ENCODE data around the gene RBM47.
"Not testable (repeated sequence)": the region's sequence is repeated elsewhere in the genome, so short reads cannot be mapped to it uniquely, and the experiment has no call there.

RBM47 gene

DNA sequence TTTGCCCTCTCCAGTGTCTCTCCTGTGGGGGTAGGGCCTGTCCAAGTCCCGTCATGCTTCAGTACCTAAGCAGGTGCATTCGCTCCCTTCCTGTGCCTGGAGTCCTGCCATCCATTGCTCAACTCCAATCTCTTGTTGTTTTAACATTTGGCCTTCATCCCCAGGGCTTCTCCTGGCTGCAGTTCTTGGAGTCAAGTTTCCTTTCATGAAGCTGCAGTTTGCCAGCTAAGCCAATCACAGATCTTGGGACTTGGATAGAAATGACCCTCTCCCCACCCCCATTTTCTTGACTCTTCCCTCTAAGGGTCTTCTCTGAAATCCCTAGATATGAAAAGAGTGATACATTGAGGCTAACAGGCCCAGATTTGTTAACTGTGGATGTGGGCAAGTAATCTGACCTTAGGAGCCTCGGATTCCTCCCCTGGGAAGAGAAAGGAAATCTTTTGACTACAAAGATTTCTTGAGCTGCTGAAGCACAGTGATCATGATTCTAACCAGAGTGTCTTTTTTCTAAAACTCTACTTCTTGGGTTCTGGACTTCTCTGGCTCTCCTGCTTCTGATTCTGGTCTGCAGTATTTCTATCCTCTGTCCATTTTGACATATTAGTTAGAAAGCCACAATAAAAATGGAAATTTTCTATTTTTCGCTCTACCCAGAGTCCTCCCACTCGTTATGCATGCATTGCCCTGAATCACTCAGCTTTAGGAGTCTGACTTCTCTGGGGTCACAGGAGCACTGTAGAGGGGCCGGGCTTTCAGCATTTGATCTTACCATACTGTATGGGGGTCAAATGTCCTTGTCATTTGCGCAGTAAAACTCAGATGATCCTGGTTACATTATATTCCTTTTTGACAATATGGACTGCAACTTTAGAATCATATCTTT lies 233.5 kb downstream of the RBM47 start:
- no peaks in the 10 kb centered on the region for H3K9me3 Mint-ChIP-seq
- H3K4me1 Mint-ChIP-seq (ENCODE audit: low read depth), result no peaks in the 10 kb centered on the region
- no peaks in the 10 kb centered on the region for H3K36me3 Mint-ChIP-seq (ENCODE audit: low read depth)
- H3K27ac Mint-ChIP-seq, result no peak overlapping the region
- H3K4me3 Mint-ChIP-seq, result no peak overlapping the region
- H3K27me3 Mint-ChIP-seq (ENCODE audit: low read depth), result no peaks in the 10 kb centered on the region

DNA sequence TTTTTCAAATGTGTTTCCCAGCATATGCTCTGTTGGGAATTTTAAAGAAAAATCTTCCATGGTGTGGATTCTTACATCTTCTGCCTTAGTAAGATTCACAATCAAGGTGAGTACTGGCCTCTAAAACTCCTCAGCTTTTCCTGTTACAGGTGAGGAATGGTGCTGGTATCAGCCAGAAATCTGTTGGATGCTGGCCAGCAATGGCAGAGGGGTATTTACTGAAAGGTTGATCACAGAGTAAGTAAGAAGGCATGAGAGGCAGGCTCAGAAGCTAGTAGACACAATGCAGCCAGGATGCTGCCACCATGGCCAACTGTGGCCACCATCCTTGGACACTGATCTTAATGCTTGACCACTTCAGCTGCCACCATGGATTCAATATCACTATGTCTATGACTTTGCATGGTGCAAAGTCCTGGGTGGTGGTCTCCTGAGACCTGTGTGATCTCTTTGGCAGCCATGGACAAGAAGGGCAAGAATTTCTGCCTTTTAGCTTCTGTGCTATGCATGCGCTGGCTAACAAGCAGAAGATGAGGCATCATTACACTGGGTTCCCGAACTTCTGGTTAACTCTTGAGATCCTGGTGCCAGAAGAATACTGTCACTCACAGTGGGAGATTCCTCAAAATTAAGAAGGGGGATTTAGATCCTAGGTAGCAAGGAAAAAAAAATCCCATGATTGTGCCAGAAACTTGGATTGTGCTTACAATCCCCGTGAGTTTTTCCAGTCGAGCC lies 234.3 kb downstream of the RBM47 start:
- Mint-ChIP-seq H3K9me3 (no peaks in the 10 kb centered on the region), H3K36me3 (ENCODE audit: low read depth) (no peaks in the 10 kb centered on the region), H3K27ac (no peak overlapping the region), H3K4me3 (no peak overlapping the region), H3K4me1 (ENCODE audit: low read depth) (no peaks in the 10 kb centered on the region), H3K27me3 (ENCODE audit: low read depth) (no peaks in the 10 kb centered on the region)

GRCh38 chr4:40394236-40394635 lies 235.4 kb downstream of the RBM47 start:
- Mint-ChIP-seq H3K27me3 (ENCODE audit: low read depth) (no peaks in the 10 kb centered on the region), H3K27ac (no peak overlapping the region), H3K36me3 (ENCODE audit: low read depth) (no peaks in the 10 kb centered on the region), H3K9me3 (no peaks in the 10 kb centered on the region), H3K4me1 (ENCODE audit: low read depth) (no peaks in the 10 kb centered on the region), H3K4me3 (no peak overlapping the region)

DNA sequence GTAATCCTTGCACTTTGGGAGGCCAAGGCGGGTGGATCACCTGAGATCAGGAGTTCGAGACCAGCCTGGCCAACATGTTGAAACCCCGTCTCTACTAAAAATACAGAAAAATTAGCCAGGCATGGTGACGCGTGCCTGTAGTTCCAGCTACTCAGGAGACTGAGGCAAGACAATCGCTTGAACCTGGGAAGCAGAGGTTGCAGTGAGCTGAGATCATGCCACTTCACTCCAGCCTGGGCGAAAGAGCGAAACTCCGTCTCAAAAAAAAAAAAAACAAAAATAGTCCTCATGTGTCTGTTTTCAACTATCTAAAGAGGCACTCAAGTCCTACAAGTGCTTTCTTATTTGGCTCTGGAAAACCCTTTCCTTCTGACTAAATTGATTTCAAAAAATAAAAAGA lies 237.4 kb downstream of the RBM47 start:
- not testable (repeated sequence) for H3K4me3 Mint-ChIP-seq; H3K27ac Mint-ChIP-seq; H3K27me3 Mint-ChIP-seq (ENCODE audit: low read depth); H3K4me1 Mint-ChIP-seq (ENCODE audit: low read depth); H3K9me3 Mint-ChIP-seq; H3K36me3 Mint-ChIP-seq (ENCODE audit: low read depth)

DNA sequence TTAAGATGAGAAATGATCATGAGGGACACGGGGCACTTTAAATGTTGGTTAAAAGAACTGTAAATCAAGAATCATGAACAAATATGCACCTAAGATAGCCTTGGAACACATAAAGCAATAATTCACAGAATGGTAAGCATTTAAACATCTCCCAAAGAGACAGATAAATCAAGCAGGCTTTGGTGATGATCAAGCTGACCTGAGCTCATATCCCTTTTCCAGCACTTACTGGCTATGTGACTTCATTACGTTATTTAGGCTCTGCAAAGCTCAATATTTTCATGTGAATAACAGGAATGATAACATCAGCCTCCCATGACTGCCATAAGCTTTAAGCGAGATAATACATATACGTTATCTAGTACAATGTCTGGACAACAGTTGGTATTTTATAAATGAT lies 239.7 kb downstream of the RBM47 start:
- Mint-ChIP-seq H3K4me3 (no peak overlapping the region), H3K4me1 (ENCODE audit: low read depth) (peaks cover 3% of the 10 kb centered on the region), H3K27me3 (ENCODE audit: low read depth) (no peaks in the 10 kb centered on the region), H3K36me3 (ENCODE audit: low read depth) (no peaks in the 10 kb centered on the region), H3K9me3 (no peaks in the 10 kb centered on the region), H3K27ac (no peak overlapping the region)

GRCh38 chr4:40388239-40388638 lies 241.4 kb downstream of the RBM47 start:
- H3K4me1 Mint-ChIP-seq (ENCODE audit: low read depth), result peaks cover 4% of the 10 kb centered on the region
- H3K27ac Mint-ChIP-seq, result no peak overlapping the region
- no peaks in the 10 kb centered on the region for H3K9me3 Mint-ChIP-seq
- H3K27me3 Mint-ChIP-seq (ENCODE audit: low read depth), result no peaks in the 10 kb centered on the region
- H3K36me3 Mint-ChIP-seq (ENCODE audit: low read depth), result no peaks in the 10 kb centered on the region
- H3K4me3 Mint-ChIP-seq, result no peak overlapping the region

DNA sequence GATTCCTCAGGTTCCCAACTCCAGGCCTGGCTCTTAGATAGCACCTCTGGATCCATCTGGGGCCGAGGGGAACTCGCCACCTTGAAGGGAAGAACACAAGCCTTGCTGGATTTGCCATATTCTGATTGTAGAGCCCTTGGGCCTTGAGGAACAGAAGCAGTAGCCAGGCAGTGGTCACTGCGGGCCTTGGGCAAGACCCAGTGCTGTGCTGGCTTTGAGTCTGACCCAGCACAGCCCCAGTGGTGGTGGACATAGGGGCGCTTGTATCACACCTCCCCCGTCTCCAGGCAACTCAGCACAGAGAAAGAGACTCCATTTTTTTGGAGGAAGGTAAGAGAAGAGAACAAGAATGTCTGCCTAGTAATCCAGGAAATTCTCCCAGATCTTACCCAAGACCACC lies 249.0 kb downstream of the RBM47 start:
- Mint-ChIP-seq H3K9me3 (no peaks in the 10 kb centered on the region), H3K27ac (no peak overlapping the region), H3K4me1 (ENCODE audit: low read depth) (peaks cover 6% of the 10 kb centered on the region), H3K4me3 (no peak overlapping the region), H3K27me3 (ENCODE audit: low read depth) (no peaks in the 10 kb centered on the region), H3K36me3 (ENCODE audit: low read depth) (no peaks in the 10 kb centered on the region)

DNA sequence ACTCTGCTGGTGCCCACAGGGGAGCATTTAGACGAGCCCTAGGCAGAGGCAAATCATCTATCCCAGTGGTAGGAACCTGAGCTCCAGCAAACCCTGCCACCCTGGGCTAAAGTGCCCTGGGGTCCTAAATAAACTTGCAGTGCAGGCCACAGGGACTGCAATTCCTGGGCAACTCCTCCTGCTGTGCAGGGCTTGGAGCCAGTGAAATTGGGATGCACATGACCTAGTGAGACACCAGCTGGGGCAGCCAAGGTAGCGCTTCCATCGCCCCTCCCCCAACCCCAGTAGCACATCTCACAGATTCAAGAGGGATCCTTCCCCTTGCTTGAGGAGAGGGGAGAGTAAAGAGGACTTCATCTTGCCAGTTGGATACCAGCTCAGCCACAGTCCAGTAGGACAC lies 250.4 kb downstream of the RBM47 start:
- no peaks in the 10 kb centered on the region for H3K36me3 Mint-ChIP-seq (ENCODE audit: low read depth)
- H3K4me1 Mint-ChIP-seq (ENCODE audit: low read depth), result peaks cover 3% of the 10 kb centered on the region
- no peaks in the 10 kb centered on the region for H3K9me3 Mint-ChIP-seq
- no peaks in the 10 kb centered on the region for H3K27me3 Mint-ChIP-seq (ENCODE audit: low read depth)
- H3K27ac Mint-ChIP-seq, result no peak overlapping the region
- H3K4me3 Mint-ChIP-seq, result no peak overlapping the region

DNA sequence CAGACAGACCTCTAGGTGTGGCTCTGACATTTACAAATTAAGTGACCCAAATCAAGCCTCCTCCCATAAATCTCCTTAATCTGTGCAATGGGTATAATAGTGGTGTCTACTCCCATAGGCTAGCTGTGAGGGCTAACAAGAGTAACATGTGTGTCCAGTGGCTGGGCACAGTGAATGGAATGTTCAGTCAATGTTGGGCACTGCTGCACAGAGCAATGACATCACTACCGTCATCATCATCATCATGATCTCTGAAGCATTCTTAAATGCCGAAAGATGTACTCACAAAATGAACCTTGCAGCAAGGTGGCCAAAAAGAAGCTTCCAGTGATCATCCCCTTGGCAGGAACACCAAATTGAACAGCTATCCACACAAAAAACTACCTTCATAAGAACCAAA lies 251.0 kb downstream of the RBM47 start:
- Mint-ChIP-seq H3K36me3 (ENCODE audit: low read depth) (no peaks in the 10 kb centered on the region), H3K27ac (no peak overlapping the region), H3K9me3 (no peaks in the 10 kb centered on the region), H3K4me3 (no peak overlapping the region), H3K27me3 (ENCODE audit: low read depth) (no peaks in the 10 kb centered on the region), H3K4me1 (ENCODE audit: low read depth) (peaks cover 3% of the 10 kb centered on the region)

- no peaks in the 10 kb centered on the region for H3K27me3 Mint-ChIP-seq (ENCODE audit: low read depth)
- no peaks in the 10 kb centered on the region for H3K9me3 Mint-ChIP-seq
- H3K27ac Mint-ChIP-seq, result peak overlapping the region; percentile 31
- no peak overlapping the region for H3K4me3 Mint-ChIP-seq
- no peaks in the 10 kb centered on the region for H3K4me1 Mint-ChIP-seq (ENCODE audit: low read depth)
- H3K36me3 Mint-ChIP-seq (ENCODE audit: low read depth), result no peaks in the 10 kb centered on the region
Observed at GRCh38 chr4:40377512-40378365, 251.9 kb downstream of the RBM47 start.

GRCh38 chr4:40375620-40376019 lies 254.0 kb downstream of the RBM47 start:
- no peaks in the 10 kb centered on the region for H3K36me3 Mint-ChIP-seq (ENCODE audit: low read depth)
- H3K4me3 Mint-ChIP-seq, result no peak overlapping the region
- no peaks in the 10 kb centered on the region for H3K4me1 Mint-ChIP-seq (ENCODE audit: low read depth)
- H3K27me3 Mint-ChIP-seq (ENCODE audit: low read depth), result no peaks in the 10 kb centered on the region
- no peak overlapping the region for H3K27ac Mint-ChIP-seq
- H3K9me3 Mint-ChIP-seq, result no peaks in the 10 kb centered on the region

DNA sequence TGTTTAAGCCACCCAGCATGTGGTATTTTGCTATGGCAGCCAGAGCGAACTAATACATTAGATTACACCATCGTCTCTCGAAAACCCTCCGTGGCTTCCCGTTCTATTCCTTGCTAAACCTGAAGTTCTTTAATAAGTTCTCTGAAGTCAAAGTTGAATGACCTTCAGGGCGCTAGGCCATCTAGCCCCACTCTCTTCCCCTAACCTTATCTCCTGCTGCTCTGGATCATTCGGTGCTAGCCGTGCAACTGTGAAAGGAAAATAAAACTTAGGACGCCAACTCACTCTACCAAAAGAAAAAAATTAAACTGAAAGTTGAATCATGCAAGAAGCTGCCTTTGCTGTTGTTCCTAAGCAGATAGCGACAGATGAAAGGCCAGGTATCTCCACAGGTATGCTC lies 254.6 kb downstream of the RBM47 start:
- H3K4me1 Mint-ChIP-seq (ENCODE audit: low read depth), result no peaks in the 10 kb centered on the region
- H3K4me3 Mint-ChIP-seq, result no peak overlapping the region
- H3K27ac Mint-ChIP-seq, result no peak overlapping the region
- no peaks in the 10 kb centered on the region for H3K9me3 Mint-ChIP-seq
- H3K36me3 Mint-ChIP-seq (ENCODE audit: low read depth), result no peaks in the 10 kb centered on the region
- H3K27me3 Mint-ChIP-seq (ENCODE audit: low read depth), result no peaks in the 10 kb centered on the region

- no peaks in the 10 kb centered on the region for H3K4me1 Mint-ChIP-seq (ENCODE audit: low read depth)
- H3K9me3 Mint-ChIP-seq, result no peaks in the 10 kb centered on the region
- no peak overlapping the region for H3K27ac Mint-ChIP-seq
- H3K27me3 Mint-ChIP-seq (ENCODE audit: low read depth), result no peaks in the 10 kb centered on the region
- H3K36me3 Mint-ChIP-seq (ENCODE audit: low read depth), result no peaks in the 10 kb centered on the region
- H3K4me3 Mint-ChIP-seq, result no peak overlapping the region
Observed at GRCh38 chr4:40373636-40374035, 256.0 kb downstream of the RBM47 start.

Data from T-helper 1 cell treated with Interleukin-12 subunit alpha and Interleukin-12 subunit beta and Interleukin-4 antibody, amounts not matched to agents 30 μg/mL and 1 μg/mL, for 36 hours (primary cell).